ENCODE results near the gene TBXAS1.

TBXAS1 gene

DNA sequence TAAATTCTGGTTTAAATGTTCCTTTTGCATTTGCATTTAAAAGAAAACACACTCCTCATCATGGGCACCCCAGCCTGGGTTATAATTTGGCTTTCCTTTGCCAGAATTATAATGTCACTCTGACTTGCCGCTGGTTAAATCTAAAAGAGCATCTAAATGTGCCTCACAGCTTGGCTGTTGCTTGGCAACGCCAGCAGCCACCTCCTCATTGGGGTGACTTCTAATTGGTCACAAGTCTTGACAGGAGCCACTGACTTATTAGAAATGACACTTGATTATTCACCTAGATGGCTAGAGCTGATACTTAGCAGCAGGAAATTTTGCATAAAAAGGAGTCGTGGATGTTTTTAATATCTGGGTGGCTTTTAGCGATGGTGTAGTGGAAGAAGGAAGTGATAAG, 114.3 kb downstream of the TBXAS1 start:
- Mint-ChIP-seq H3K4me3 (no peak overlapping the region), H3K27ac (no peak overlapping the region), H3K27me3 (peaks cover 8% of the 10 kb centered on the region), H3K36me3 (ENCODE audit: low read depth) (no peaks in the 10 kb centered on the region), H3K4me1 (ENCODE audit: low read depth) (peaks cover 6% of the 10 kb centered on the region), H3K9me3 (peaks cover 18% of the 10 kb centered on the region)
- DNase-seq = no peak

DNA sequence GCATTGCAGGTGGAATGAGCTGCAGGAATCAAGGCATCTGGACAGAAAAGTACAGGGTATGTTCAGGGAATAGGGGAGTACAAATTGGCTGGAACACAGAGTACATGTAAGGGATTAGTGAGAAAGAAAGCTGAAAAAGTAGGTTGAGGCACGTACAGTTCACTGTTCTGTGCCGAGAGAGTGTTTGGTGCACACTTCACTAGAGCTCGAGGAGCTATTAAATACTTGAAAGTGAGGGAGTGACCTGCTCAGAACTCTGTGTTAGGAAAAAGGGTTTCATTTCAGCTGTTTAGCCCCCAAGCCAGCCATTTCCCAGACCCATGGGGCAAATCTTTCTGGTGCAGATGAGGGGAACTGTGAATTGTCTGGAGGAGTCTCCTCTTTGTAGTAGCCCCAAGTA, 115.2 kb downstream of the TBXAS1 start:
- Mint-ChIP-seq H3K9me3 (peaks cover 18% of the 10 kb centered on the region), H3K27ac (no peak overlapping the region), H3K27me3 (peaks cover 8% of the 10 kb centered on the region), H3K4me3 (no peak overlapping the region), H3K36me3 (ENCODE audit: low read depth) (no peaks in the 10 kb centered on the region), H3K4me1 (ENCODE audit: low read depth) (peaks cover 6% of the 10 kb centered on the region)
- DNase-seq = no peak

DNA sequence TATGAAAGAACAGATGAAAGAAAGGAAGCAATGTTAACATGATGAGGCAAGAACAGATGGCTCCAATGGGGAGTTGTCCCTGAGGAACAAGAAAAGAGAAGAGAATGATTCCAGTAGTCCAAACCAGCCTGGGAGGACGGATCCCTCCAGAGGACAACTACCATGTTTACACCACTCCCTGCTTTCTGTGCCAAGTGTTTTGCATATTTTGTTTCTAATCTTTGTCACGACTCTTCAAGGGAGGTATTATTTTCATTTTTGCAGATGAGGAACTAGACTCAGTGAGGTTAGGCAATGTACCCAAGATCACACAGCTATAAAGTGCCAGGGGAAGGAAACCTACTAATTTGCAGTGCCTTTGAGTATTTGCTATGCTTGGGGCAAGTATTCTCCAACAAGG, 117.5 kb downstream of the TBXAS1 start:
- H3K36me3 Mint-ChIP-seq (ENCODE audit: low read depth) = no peaks in the 10 kb centered on the region
- H3K4me3 Mint-ChIP-seq = no peak overlapping the region
- peaks cover 4% of the 10 kb centered on the region for H3K27me3 Mint-ChIP-seq
- peaks cover 18% of the 10 kb centered on the region for H3K9me3 Mint-ChIP-seq
- no peak overlapping the region for H3K27ac Mint-ChIP-seq
- no peak for DNase-seq
- no peaks in the 10 kb centered on the region for H3K4me1 Mint-ChIP-seq (ENCODE audit: low read depth)

DNA sequence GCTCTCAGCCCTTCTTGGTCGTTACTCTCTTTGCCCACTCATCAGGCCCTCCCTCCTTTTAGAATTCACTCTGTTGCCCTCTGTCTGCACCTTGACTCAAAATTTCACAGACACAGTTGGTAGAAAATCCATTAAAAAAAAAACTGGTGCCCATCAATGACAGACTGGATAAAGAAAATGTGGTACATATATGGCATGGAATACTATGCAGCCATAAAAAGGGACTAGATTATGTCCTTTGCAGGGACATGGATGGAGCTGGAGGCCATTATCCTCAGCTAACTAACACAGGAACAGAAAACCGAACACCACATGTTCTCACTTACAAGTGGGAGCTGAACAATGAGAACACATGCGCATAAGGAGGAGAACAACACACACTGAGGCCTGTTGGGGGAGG, 118.0 kb downstream of the TBXAS1 start:
- no peaks in the 10 kb centered on the region for H3K4me1 Mint-ChIP-seq (ENCODE audit: low read depth)
- no peak overlapping the region for H3K4me3 Mint-ChIP-seq
- no peak for DNase-seq
- H3K9me3 Mint-ChIP-seq = peaks cover 18% of the 10 kb centered on the region
- H3K36me3 Mint-ChIP-seq (ENCODE audit: low read depth) = no peaks in the 10 kb centered on the region
- peaks cover 4% of the 10 kb centered on the region for H3K27me3 Mint-ChIP-seq
- H3K27ac Mint-ChIP-seq = no peak overlapping the region

DNA sequence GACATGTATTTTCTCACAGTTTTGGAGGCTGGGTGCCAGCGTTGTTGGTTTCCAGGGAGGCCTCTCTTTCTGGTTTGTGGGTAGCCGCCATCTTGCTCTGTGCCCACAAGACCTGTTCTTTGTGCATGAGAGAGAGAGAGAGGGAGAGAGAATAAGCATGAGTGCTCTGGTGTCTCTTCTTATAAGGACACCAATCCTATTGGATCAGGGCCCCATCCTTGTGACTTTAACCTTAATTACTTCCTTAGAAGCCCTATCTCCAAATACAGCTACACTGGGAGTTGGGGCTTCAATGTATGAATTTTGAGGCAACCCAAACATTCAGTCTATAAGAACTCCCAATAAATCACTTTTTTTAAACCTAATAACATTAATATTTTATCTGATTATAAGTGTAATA, 119.1 kb downstream of the TBXAS1 start:
- H3K27me3 Mint-ChIP-seq = peaks cover 4% of the 10 kb centered on the region
- no peak overlapping the region for H3K4me3 Mint-ChIP-seq
- peaks cover 18% of the 10 kb centered on the region for H3K9me3 Mint-ChIP-seq
- no peak overlapping the region for H3K27ac Mint-ChIP-seq
- H3K4me1 Mint-ChIP-seq (ENCODE audit: low read depth) = no peaks in the 10 kb centered on the region
- no peaks in the 10 kb centered on the region for H3K36me3 Mint-ChIP-seq (ENCODE audit: low read depth)
- no peak for DNase-seq

DNA sequence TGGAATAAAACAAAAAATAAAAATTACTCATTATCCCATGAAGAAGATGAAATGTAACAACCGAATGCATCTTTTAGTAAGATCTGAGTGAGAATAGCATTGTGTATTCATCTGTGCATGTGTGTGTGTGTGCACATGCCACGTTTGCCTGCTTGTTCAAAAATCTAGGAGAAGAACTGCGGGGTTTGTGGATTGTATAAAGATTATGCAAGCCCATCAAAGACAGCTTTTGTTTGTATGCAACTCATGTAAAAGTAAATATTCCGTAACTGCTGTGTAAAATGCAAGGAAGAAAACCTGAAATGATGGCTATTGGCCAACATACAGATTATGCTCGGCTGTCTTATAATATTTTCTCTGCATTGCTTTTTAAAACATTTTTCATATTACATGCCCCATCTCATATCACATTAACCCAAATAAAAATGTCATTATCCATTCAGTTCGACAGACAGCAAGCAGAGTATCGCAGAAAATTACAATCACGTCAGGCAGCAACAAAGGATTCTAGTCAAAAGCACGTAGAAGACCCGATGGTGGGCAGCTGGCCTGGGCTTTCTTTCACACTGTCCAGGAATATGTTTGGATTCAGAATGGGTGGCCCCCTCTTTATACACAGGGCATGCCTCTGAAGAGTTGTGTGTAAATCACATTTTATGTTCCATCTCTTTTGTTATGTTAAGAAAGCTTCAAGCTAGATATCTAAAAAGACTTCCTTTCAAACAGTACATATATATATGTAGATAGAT, 119.7 kb downstream of the TBXAS1 start:
- Mint-ChIP-seq H3K36me3 (ENCODE audit: low read depth) (no peaks in the 10 kb centered on the region), H3K4me3 (no peak overlapping the region), H3K9me3 (peaks cover 18% of the 10 kb centered on the region), H3K27me3 (peaks cover 4% of the 10 kb centered on the region), H3K4me1 (ENCODE audit: low read depth) (no peaks in the 10 kb centered on the region), H3K27ac (no peak overlapping the region)
- no peak for DNase-seq

DNA sequence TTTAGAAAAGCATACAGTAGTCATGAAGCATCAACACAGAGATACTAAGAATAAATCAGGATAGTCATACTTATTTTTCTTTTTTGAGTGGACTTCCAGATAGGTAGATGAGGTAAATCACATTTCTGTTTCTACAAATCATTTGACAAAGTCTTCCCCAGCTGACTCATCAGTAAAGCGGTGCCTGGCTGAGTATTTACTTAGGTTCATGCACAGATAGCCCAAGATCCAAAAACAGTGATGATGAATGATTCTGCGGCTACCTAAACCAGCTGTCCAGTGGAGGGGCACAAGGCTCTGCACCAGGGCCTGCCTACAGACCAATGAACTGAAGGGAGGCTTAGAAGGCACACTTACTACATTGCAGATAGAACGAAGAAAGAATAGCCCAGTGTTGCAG, 120.6 kb downstream of the TBXAS1 start:
- H3K27me3 Mint-ChIP-seq = no peaks in the 10 kb centered on the region
- no peak overlapping the region for H3K4me3 Mint-ChIP-seq
- no peaks in the 10 kb centered on the region for H3K36me3 Mint-ChIP-seq (ENCODE audit: low read depth)

DNA sequence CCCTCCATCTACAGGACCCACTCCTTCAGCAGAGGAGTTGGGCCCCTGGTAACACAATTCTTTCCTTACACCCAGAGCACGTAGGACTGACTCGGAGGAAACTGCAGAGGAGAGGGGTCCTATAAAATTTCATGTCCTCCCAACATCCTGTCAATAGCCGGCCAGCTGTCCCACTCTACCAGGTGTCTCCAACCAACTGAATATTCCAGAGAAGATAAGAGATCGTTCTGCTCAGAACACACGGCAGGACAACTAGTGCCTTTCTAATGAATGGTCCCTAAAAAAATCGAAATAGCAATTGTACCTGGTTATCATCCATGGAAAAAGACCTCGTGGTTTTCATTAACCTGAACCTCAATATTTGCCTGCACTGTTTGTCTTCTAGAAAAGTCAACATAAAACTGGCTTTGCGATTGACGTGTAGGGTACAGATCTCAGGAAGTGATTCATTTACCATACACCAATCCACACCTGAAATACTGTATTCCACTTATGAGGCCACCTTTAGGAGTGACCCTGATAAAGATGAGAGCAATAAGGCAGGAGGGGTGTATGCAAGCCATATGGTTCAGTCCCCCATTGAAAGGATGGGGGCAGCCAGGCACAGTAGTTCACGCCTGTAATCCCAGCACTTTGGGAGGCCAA, 121.9 kb downstream of the TBXAS1 start:
- DNase-seq = no peak
- Mint-ChIP-seq H3K27me3 (no peaks in the 10 kb centered on the region), H3K36me3 (ENCODE audit: low read depth) (no peaks in the 10 kb centered on the region), H3K27ac (no peak overlapping the region), H3K9me3 (peaks cover 9% of the 10 kb centered on the region), H3K4me3 (no peak overlapping the region), H3K4me1 (ENCODE audit: low read depth) (no peaks in the 10 kb centered on the region)

More for the DNA sequence above, 120.6 kb downstream of the TBXAS1 start:
- no peak for DNase-seq
- Mint-ChIP-seq H3K9me3 (peaks cover 18% of the 10 kb centered on the region), H3K27ac (no peak overlapping the region), H3K4me1 (ENCODE audit: low read depth) (no peaks in the 10 kb centered on the region)

DNA sequence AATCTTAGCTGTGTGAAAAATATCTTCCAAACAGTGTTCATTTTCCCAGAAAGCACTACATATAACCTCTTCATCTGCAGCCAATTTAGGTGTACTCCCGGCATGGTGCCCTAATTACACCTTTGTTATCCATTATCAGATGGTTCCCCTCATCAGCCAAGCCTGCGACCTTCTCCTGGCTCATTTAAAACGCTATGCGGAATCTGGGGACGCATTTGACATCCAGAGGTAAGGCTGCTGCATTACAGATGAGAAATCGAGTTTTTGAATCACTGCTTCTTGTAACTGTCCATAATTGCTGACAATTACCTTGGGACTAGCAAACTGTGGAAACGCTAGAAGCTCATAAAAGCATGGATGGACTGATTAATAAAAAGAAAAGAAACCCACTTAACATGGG, 124.2 kb downstream of the TBXAS1 start:
- Mint-ChIP-seq H3K27me3 (no peaks in the 10 kb centered on the region), H3K4me3 (no peak overlapping the region), H3K36me3 (ENCODE audit: low read depth) (no peaks in the 10 kb centered on the region), H3K27ac (no peak overlapping the region), H3K9me3 (no peaks in the 10 kb centered on the region), H3K4me1 (ENCODE audit: low read depth) (no peaks in the 10 kb centered on the region)
- DNase-seq = no peak

DNA sequence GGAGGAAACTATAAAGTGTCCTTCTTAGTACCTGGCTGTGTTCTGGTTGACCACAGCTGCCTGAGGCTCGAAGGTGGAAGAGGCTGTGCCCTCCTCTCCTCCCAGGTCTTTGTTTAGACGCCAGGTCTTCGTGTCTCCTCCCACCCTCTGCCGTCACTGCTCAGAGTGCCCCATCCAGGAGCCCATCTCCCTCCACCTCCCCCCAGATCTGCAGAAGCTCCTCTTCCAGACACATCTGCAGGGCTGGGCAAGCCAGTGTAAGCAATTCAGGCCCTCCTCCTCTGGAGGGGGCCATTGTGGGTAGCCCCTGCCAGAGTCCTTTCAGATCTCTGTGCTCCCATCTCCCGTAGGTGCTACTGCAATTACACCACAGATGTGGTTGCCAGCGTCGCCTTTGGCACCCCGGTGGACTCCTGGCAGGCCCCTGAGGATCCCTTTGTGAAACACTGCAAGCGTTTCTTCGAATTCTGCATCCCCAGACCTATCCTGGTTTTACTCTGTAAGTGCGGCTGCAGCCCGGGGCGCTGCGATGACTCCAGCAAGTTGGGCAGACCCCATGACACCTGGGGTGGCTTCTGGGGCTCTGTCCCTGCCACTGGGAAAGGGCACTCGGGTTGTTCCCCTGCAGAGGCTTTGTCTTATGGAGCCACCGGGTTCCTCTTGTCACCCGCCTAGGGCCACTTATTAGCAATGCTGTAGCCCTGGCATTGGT, 126.2 kb downstream of the TBXAS1 start:
- H3K27me3 Mint-ChIP-seq = no peaks in the 10 kb centered on the region
- H3K4me3 Mint-ChIP-seq = no peak overlapping the region
- H3K36me3 Mint-ChIP-seq (ENCODE audit: low read depth) = no peaks in the 10 kb centered on the region
- no peaks in the 10 kb centered on the region for H3K9me3 Mint-ChIP-seq
- no peak overlapping the region for H3K27ac Mint-ChIP-seq
- no peaks in the 10 kb centered on the region for H3K4me1 Mint-ChIP-seq (ENCODE audit: low read depth)
- no peak for DNase-seq

DNA sequence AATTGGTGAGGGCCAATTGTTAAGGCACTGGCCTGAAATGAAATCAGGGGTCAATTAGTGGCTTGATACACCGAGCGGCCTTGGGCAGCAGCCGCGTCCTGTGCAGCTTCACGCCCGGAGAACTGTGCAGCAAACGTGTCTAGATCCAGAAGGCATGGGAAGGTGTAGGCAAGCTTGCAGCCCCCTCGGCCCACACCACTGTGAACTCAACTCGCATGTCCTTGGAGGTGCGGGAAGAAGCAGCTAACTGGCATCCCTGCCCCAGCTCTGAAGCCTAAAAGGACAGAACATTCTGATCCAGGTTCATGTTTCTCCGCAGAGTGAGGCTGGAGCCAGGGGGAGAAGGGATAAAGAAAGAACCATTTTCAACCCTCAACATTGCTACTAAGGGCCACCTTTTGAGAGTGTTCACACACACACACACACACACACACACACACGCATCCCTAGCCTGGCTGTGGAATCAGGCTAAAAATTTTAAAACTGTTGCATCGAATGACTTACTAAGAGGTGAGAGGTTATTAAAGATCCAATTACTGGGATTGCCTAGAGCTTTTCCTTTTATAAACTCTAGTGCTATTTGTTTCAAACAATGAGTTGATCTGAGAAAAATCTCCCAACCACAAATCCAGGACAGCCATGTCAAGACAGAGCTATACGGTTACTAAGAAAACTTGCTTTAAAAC, 129.7 kb downstream of the TBXAS1 start:
- Mint-ChIP-seq H3K9me3 (no peaks in the 10 kb centered on the region), H3K27me3 (no peaks in the 10 kb centered on the region), H3K36me3 (ENCODE audit: low read depth) (no peaks in the 10 kb centered on the region), H3K4me3 (no peak overlapping the region), H3K4me1 (ENCODE audit: low read depth) (peaks cover 5% of the 10 kb centered on the region), H3K27ac (no peak overlapping the region)
- no peak for DNase-seq

DNA sequence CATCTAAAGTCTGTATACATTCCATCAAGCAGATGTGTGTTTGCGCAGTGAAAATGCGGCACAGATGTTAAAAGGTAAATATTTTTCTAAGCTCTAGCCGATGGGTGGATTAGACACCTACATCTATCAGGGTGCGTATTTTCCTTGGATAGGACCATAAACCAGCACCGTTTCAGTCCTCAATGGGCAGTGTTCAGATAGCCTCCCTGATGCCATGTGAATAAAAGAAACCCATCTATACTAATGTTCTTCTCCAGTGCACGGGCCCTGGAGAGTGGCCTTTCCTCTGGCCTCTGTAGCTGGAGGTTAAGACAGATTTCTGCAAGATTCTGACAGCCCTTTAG, 130.2 kb downstream of the TBXAS1 start:
- peaks cover 5% of the 10 kb centered on the region for H3K4me1 Mint-ChIP-seq (ENCODE audit: low read depth)
- DNase-seq = no peak
- no peak overlapping the region for H3K4me3 Mint-ChIP-seq
- H3K27ac Mint-ChIP-seq = no peak overlapping the region
- H3K36me3 Mint-ChIP-seq (ENCODE audit: low read depth) = no peaks in the 10 kb centered on the region
- no peaks in the 10 kb centered on the region for H3K9me3 Mint-ChIP-seq
- H3K27me3 Mint-ChIP-seq = no peaks in the 10 kb centered on the region

DNA sequence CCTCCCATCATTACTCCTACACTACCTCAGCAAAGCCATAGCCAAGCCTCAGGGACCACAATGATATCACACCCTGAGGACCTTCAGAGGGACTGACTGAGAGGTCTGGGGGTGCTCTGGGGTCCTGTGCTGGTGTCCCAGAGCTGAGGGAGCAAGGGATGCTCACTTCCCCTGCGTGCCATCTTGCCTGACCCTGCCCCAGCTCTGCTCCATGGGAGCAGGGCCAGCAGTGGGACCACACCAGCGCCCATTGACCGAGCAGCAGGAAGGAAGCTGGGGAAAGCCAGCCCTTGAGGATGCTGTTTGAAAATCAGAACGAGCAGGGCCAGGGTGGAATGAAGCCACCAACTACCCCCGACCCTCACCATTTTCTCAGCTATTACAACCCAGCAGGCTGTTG, 130.7 kb downstream of the TBXAS1 start:
- H3K36me3 Mint-ChIP-seq (ENCODE audit: low read depth) = no peaks in the 10 kb centered on the region
- H3K4me1 Mint-ChIP-seq (ENCODE audit: low read depth) = peaks cover 5% of the 10 kb centered on the region
- no peaks in the 10 kb centered on the region for H3K27me3 Mint-ChIP-seq

DNA sequence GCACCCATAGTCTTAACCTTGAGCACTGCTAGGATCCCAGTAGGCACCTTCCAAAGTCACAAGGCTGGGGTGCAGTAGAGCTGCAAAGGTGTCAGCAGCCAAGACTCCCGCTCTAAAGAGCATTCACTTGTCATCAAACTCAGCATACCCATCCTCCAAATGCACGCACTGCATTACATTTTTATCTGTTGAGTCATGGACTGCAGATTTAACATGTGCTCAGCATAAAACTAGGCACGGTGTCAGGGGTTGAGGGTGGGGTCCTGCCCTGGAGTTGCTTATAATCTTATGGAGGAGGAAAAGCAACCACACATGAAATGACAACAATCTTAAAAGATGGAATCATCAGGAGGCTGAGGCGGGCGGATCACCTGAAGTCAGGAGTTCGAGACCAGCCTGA, 131.1 kb downstream of the TBXAS1 start:
- no peaks in the 10 kb centered on the region for H3K36me3 Mint-ChIP-seq (ENCODE audit: low read depth)
- DNase-seq = no peak
- peaks cover 5% of the 10 kb centered on the region for H3K4me1 Mint-ChIP-seq (ENCODE audit: low read depth)
- no peaks in the 10 kb centered on the region for H3K27me3 Mint-ChIP-seq
- no peak overlapping the region for H3K27ac Mint-ChIP-seq
- H3K9me3 Mint-ChIP-seq = no peaks in the 10 kb centered on the region
- H3K4me3 Mint-ChIP-seq = no peak overlapping the region

More for the DNA sequence above, 130.7 kb downstream of the TBXAS1 start:
- Mint-ChIP-seq H3K9me3 (no peaks in the 10 kb centered on the region), H3K4me3 (no peak overlapping the region), H3K27ac (no peak overlapping the region)
- no peak for DNase-seq
